ENCODE data around the gene RAP1GAP.
"Not testable (repeated sequence)": the region's sequence is repeated elsewhere in the genome, so short reads cannot be mapped to it uniquely, and the experiment has no call there.

The RAP1GAP gene

DNA sequence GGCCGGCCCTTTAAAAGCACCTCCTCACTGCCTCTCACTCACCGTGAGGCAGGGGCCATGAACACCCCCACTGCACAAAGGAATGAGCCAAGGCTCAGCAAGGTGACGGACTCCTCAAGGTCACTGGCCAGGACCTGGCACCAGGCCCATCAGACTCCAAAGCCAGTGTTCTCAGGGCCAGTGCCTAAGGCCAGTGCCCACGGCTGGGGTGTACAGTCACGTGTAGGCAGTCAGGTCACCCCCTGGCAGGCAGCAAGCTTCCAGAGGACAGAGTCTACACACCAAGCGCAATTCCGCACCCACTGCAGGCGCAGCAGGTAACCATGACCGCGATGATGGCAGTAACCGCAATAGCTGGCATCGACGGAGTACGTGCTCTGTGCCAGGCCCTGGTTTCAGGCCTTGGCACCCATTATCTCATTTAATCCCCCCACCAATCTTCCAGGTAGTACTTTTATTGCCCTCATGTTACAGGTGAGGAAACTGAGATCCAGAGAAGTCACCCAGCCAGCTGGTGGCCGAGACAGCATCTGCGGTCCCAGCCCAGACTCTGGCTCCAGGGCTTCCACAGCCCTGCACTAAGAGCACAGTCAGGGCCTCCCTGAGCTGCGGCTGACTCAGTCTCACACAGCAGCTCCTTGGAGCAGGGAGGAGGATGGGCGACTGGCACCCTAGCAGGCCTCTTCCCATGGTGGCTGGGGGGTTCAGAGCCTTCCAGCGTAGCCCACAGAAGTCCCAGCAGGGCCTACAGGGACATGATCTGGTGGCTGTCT lies 27.0 kb downstream of the RAP1GAP start:
- no peak for DNase-seq

DNA sequence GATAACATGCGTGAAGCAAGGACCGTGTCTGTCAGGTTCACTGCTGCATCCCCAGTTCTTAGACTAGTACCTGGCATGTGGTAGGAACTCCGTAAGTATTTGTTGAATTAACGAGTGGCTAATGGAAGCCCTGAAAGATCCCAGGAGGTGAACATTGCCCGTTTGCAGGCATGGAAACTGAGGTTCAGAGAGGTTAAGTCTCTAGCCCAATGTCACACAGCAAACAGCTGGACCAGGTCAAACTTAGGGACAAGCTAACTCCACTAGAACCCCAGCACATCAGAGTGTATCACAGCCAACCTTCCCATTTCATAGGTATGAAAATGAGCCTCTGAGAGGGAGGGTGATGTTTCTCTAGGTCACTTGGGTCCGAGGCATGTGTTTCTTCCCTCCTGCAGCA lies 27.6 kb downstream of the RAP1GAP start:
- no peak for DNase-seq

DNA sequence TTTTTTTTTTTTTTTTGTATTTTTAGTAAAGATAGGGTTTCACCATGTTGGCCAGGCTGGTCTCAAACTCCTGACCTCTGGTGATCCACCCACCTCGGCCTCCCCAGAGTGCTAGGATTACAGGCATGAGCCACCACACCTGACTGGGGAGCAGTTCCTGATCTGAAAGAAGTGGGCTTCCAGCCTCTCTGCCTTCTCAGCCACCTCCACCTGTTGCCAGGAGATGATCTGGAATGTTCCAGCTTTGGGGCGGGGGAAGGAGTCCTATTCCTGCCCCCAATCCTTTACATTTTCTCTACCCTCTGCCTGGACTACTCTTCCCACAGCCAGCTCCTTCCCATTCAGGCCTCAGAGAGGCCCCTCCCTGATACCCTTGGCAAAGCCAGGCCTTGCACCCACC lies 28.1 kb downstream of the RAP1GAP start:
- DNase-seq = no peak

DNA sequence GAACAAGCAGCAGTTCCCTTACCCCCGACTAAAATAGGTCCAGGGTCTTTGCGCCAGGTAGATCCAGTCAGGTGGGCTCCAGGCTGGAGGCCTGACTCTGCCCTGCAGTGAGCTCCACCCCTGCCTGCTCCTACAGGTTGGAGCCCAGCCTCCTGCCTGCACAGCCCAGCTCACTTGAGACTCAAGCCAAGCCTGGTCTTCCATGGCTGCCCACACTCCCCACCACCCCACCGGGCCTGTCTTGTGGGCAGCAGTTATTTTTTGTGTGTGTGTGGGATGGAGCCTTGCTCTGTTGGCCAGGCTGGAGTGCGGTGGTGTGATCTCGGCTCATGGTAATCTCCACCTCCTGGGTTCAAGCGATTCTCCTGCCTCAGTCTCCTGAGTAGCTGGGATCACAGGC lies 28.5 kb downstream of the RAP1GAP start:
- DNase-seq = no peak

DNA sequence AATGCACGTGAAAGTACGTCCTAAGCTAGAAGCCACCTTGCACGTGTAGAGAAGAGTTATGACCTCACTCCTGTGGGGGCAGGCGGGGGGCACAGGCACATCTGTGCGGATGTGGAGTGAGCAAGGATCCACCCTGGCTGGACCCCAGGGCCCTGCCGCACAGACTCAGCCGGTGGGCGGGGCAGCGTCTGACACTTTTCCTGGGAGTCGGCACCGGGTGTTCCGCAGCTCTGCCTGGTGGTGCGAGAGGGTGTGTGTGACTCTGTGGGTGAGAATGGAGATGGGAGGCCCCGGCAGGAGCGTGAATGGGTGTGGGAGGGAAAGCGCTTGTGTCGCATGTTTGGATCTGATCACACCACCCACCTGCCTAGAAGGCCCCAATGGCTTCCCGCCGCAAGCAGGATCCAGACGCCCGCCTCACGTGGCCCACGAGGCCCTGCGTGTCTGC lies 29.5 kb downstream of the RAP1GAP start:
- DNase-seq = no peak

DNA sequence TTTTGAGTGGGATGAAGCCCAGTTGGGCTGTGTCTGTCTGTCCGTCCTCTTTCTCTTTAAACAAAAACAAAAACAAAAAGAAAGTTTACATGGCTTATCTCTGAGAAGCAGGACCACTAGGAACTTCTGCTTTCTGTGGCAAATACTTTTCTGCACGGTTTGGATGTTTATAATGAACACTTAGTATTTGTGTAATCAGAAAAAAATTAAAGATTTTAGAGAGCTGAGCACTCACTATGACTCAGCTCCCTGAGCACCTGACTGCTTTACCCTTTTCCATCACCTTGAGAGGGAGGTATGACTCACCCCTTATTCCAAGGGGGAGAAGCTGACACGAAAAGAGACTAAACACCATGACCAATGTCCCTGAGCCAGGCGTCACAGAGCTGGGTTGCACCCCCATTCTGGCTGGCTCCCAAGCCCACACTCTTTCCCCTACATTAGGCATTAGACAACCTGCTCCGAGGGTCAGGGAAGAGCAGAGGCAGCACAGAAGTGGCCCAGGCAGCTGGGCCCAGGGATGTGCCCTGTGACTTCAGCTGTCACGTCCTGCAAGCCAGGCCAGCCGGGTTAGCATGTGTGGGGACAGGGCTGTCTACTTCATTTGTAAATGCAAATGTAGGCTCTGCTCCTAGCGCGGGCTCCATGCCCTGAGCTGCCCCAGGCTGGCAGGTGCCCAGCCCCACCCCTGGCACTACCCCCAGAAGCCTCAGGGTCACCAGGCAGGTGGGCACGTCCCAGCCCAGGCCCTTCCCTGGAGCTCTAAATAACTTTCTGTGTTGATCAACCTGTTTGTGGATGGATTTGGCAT lies 30.4 kb downstream of the RAP1GAP start:
- DNase-seq = no peak

DNA sequence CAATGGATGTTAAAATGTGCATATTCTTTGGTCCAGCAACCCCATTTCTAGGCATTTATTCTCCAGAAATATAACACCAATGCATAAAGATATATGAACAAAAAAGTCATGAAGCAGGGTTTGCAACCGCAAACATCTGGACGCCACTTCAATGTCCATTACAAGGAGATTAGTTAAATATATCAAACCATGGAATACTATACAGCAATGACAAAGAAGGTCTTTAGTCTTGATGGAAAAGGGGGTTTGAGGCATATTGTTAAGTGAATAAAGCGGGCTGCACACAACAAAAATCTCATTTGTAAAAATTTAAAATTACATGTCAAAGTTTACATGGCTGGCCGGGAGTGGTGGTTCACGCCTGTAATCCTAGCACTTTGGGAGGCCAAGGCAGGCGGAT lies 31.6 kb downstream of the RAP1GAP start:
- DNase-seq = no peak

DNA sequence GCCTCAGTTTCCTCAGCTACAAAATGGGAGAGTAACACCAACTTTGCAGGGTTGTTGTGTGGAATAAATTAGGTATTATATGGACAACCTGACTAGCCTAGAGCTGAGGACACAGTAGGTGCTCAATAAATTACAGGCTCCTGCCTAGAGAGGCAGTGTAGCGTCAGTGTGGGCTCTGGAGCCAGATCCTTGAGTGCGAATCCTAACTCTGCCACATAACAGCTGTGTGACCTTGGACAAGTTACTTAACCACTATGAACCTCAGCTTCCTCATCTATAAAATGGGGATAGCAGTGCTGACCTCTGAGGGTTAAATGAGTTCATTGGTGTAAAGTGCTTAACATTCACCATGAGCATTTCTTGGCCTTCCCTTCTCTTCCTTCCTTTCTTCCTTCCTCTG lies 33.1 kb downstream of the RAP1GAP start:
- DNase-seq = no peak

DNA sequence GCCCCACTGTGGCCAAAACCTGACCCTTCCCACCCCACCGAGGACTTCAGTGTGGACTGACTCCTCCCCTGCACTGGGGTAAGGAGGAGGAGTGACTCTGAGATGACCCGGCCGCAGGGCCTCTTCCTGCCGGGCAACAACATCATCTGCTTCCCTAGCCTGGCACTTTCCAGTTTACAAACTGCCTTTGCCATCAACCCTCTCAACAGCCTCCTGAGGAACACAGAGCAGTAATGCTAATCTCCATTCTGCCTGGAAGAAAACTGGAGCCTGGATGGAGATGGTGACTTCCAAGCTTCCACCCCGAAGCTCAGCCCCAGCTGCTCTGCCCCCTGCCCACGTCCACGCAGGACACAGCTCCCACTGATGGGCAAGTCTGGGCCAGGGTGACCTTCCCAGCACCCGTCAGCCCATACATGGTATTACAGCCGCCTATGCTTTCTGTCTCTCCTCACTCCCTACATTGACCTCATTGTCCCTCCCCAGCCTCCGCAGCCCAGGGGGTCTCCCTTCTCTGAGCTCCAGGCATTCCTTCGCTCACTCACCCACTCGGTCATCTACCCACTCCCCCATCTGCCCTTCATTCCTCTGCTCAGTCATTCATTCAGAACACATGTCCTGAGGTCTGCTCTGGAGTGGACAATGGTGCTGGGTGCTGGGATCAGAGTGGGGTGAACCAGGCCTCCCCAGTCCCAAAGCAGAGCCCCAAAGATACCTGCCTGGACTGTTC lies 34.2 kb downstream of the RAP1GAP start:
- no peak for DNase-seq

DNA sequence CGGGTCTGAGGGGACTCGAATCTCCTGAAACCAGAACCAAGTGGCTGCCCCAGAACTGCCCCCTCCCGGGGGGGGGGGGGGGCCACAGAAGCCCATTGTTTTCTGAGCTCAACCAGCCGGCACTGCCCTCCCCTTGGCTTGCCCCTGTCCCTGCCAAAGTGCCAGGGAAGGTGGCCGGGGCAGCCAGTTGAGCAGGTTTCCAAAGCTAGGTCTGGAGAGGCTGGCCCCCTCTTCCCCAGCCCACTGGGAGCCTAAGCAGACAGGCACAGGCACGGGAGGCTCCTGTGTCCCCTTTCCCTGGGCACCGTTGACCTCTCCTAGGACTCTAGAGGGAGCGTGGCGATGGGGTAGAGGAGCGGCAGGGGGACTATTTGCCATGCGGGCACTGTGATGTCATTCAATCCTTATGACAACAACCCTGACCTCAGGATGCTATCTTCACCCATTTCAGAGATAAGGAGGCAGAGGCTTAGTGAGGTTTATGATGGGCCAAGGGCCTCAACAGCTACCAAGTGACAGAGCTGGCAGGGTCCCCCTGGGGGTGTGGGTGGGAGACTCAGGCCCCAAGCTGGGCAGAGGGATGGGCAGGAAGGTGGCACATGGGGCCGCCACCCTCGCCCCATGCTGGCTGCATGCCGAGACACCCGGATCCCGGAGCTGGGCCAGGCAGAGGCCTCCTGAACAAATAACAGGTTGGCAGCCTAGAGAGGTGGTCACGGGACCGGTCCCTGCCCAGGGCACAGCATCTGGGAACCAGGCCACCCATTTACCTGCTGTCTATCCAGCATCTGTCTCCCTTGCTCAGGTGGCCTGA lies 35.0 kb downstream of the RAP1GAP start:
- DNase-seq = no peak

DNA sequence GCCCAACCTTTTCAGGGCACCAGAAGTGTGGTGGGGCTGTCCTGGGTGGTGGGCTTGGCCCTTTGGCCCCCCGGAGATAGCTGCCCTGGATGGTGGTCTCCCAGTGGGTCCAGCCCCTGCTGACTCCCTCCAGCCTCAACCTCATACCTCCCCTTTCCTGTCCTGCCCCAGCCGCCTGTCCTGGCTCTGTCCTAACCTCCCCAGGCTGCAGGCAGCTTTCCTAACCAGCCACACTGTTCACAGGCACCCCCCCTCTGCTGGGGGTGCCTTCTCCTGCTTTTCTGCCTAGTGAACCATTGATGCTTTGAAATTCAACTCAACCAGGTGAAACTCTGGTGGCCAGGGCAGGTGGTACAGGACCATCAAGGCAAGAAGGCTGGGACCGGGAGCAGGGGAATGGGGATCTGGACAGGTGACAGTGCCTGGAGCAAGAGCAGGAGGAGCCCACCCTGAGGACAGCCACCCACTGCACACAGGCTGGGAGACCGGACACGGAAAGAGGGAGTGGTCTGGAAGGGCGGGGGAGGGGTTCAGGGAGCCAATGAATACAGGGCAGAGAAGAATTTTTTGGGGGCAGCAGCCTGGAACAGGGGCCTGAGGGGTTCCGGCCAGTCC lies 35.9 kb downstream of the RAP1GAP start:
- no peak for DNase-seq

DNA sequence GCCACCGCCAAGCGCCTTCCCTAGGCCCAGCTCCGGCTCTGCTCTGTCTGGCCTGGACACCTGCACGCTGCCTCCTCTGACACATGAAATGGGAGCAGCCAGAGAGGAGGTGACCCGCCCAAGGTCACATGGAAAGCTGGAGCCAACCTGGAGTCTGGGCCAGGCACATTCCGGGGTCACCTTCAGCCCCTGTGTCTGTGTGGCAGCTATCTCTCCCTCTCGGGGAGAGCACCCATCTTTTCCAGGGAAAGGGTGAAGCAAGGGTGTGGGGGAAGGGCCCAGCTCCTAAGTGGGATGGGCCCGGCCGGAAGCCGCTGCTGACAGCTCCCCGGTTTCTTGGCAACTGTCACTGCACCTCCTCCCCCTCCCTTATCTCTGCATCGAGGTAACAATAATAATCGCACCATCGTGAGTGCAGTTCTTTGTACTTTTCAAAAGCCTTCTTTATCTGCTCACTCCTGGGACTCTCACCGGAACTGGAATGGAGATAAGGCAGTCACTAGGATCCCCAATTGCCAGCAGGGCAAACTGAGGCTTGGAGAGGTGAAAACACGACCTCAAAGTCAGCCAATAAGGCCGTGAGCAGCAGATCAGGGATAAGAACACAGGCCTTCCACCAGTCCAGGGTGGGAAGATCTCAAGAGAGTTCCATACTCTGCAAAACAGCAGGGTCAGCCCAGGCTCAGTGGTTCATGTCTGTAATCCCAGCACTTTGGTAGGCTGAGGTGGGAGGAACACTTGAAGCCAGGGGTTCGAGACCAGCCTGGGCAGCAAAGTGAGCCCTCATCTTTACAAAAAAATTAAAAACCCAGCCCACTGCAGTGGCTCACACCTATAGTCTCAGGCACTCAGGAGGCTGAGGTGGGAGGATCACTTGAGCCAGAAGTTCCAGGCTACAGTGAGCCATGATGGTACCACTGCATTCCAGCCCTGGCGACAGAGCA lies 36.9 kb downstream of the RAP1GAP start:
- DNase-seq = no peak

DNA sequence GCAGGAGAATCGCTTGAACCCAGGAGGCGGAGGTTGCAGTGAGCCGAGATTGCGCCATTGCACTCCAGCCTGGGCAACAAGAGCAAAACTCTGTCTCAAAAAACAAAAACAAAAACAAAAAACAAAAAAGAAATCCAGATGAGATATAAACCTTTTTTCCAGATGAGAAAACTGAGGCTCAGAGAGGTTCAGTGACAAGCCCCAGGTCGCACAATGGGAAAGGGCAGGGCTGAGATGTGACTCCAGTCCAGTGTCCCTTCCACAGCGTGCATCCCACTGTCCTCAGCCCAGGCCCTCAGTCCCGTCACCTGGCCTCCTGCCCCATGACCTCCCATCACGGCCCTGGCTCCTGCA lies 37.6 kb downstream of the RAP1GAP start:
- not testable (repeated sequence) for DNase-seq

DNA sequence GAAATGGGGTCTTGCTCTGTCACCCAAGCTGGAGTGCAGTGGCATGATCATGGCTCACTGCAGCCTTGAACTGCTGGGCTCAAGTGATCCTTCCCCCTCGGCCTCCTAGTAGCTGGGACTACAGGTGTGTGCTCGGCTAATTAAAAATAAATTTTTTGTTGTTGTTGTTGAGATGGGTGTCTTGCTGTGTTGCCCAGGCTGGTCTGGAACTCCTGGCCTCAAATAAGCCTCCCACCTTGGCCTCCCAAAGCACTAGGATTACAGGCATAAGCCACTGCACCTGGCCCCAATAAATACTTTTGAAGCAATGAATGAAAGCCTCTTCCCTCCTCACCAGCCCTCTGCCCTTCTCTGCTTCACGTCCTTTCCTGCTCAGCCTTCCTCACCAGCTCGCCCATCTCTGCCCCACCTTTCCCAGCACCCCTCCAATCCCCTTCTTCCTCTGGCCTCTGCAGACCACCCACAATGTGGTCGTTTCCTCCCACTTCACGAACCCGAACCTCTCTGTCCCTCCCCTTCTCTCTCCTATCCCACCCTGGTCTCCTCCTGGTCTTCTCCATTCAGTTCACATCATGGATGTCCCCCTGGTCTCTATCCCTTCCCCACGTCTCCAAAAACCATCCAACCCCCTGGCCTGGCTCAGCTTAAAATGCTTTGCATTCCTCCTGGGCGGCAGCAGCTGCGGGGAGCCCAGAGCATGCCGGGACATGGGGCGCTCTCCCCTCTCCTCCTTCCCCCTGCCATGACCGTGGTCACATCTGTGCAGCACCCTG lies 38.4 kb downstream of the RAP1GAP start:
- no peak for DNase-seq

DNA sequence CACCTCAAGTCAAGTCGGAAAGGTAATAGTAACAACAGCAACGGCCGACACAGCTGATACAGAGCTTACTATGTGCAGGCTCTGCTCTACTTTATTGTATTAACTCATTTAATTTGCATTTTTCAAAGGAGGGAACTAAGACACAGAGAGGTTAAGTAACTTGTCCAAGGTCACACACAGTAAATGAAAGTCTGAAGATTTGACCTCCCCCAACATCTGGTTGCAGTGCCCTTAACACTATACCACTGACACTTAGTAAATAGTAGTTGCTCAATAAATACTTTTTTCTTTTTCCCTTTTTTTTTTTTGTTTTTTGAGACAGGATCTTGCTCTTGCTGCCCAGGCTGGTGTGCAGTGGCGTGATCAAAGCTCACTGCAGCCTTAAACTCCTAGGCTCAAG lies 39.2 kb downstream of the RAP1GAP start:
- no peak for DNase-seq

DNA sequence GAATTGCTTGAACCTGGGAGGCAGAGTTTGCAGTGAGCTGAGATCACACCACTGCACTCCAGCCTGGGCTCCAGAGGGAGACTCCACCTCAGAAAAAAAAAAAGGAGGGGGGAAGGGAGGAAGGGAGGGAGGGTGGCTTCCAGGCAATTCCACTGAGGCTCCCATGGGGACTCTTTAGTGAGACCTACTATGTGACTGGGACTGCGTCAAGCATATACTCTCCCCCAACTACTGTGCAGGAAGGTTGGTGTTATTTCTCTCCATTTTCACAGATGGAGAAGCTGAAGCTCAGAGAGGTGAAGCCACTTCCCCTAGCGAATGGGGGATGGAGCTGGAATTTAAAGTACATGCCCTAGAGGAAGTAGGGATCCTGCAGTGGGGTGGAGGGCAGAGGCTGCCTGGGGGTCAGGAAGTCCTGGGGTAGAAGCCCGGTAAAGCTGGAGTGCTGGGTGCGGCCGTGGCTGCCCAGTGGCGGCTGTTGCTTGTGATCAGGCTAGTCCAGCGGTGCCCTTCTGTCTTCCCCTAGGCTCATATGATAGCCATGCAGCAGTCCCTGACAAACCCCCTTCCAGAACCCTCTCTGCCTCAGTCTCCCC lies 40.3 kb downstream of the RAP1GAP start:
- peak; percentile 25 for DNase-seq

DNA sequence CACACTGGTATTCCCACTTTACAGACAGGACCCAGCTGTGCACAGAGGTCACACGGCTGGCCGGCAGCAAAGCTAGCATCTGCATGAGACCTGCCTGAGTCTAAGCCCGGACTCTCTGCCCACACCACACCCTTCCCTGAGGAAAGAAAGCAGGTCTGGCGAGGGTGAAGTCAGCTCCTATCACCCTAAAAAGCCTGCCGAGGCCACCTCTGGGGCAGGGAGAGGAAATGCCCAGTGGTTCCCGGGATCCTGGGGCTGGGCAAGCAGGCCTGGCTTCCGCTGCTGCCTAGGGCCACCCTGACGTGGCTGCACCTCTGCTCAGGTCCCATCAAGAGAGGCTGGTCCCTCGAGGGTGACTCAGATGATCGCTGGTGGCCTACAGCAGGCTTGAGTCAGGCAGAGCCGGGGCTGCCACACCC lies 42.2 kb downstream of the RAP1GAP start:
- DNase-seq = no peak

DNA sequence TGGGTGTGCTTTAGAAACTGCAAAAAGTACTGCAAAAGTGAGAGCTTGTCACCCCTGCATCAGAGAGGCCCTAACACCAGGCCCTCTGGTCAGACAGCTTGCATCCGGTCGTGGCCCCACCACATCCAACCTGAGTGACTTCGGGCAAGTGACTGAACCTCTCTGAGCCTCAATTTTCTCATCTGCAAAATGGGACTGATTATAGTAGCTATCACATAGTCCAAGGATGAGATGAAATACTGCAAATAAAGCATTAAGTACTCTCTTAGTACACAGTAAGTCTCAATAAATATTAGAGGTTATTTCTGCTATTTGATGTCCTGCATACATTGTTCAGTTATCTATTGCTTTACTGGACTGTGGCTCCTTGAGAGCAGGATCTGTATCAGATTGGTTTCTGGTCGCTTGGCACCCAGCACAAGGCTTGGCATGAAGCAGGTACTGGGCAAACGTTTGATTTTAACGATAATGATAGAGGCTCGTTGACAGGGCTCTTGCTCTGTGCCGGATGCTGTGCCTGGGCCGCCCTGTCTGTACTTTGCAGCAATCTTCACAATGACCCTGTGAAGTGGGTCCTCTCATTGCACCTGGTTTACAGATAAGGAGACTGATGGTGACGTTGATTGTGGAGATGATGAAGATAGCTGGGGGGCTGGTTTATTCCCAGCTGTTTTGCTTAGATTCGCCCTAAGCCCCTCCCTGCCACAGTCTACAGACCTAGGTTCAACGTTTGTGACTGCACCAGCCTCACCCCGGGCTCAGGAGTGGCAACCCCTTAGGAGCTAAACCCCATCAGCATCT lies 43.6 kb downstream of the RAP1GAP start:
- DNase-seq = no peak

All from GDM1 (cell line).